ENCODE data around the gene GSG1L.

GSG1L gene

DNA sequence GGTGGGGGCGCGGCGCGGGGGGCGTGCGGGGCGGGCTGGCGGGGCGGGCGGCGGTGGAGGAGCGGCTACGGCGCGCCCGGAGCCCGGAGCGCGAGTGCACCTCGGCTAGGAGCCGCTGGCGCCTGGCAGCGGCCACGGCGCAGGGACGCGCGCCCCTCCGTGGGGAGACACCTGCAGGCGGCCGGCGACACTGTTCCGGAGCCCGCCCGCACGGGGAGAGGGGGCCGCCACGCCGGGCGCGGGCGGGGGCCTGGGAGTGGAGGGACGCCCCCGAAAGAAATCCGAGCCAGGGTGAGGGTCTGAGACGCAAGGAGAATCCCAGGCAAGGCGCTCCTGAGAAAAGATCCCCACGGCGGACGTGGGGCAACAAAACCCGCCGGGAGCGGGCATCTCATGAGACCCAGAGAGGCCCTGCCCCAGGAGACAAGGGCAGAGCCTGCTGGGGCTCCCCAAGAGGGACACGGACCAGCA, at the start of gene GSG1L:
Gene GSG1L, minus strand, starts transcription at position 124 of the 471 bp plus-strand sequence. CDS start 290 bp downstream, outside the sequence.
- no peak for DNase-seq (ENCODE audit: low read depth)

- DNase-seq (ENCODE audit: low read depth), result no peak
These were observed 49.4 kb upstream of the GSG1L start for GRCh38 chr16:28112908-28113307.

- DNase-seq (ENCODE audit: low read depth), result no peak
These were observed 47.5 kb upstream of the GSG1L start for GRCh38 chr16:28110977-28111376.

DNA sequence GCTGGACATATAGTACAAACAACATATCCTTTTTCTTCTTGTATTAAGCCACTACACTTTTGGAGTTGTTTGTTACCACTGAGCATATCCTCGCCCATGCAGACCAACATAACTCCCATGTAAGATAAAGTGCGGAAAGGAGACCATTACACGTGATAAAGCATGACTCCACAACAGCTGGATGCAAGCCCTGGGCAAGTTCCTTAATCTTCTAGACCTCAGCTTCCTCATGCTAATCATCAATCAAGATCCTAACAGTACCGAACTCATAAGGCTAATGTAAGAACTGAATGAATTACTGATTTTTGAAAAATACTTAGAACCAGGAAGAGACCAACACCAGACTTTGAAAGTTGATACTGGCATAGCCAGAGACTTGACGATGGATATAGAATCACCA, 47.0 kb upstream of the GSG1L start:
- no peak for DNase-seq (ENCODE audit: low read depth)

- no peak for DNase-seq (ENCODE audit: low read depth)
These were observed 46.6 kb upstream of the GSG1L start for GRCh38 chr16:28110074-28110473.

- DNase-seq (ENCODE audit: low read depth), result no peak
These were observed 45.2 kb upstream of the GSG1L start for GRCh38 chr16:28108590-28109247.

DNA sequence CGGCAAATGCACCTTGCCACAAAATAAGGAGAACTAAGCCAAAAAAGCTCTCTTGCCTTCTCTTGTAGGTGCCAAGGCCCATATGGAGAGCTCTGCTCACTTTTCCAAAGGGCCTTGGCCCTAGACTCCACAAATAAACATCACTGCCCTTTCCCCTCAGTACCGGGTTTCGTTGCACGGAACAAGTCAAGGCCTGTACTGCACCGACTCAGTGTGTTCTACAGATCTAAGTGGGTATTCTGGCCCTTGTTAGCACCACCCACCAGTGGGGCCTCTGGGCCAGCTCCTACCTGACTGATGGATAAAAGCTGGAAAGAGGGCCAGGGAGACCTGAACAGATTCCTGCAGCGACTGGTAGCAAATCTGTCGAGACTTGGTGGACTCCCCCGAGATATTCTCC, 43.7 kb upstream of the GSG1L start:
- DNase-seq (ENCODE audit: low read depth), result no peak

DNA sequence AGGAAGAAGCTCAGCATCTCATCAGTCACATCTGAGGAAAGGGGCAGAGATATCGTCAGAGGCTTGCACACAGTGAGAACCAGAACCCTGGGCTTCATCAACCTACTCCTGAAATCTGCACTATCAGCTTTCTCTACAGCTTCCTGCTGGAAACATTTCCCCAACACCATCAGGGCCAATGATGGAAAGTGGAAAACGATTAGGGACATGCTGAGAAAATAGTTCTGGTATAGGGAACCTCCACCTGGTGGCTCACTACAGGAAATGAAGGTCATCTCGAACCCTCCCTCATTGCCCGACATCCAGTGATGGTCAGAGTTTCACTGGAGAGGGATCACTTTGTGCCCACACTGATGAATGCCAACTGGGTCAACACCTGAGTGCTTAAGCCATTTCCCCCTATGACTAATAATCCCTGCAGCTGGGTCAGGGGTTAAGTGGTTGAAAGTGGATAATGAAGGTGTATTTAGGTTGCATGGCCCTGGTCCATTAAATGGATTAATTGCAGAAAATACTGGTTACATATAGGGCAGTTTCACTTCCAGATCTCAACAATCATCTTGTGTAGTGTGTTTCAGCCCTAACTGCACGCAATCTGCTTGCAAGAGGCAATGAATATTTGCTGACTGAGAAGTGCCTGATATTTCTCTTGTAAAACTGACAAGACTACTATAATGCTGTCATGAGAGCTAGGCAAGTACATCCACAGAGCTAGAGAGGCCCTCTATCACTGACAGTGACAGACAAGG, 43.1 kb upstream of the GSG1L start:
- no peak for DNase-seq (ENCODE audit: low read depth)

GRCh38 chr16:28105954-28106353, 42.4 kb upstream of the GSG1L start:
- no peak for DNase-seq (ENCODE audit: low read depth)

GRCh38 chr16:28105297-28105696, 41.8 kb upstream of the GSG1L start:
- no peak for DNase-seq (ENCODE audit: low read depth)

- no peak for DNase-seq (ENCODE audit: low read depth)
These were observed 40.9 kb upstream of the GSG1L start for GRCh38 chr16:28104404-28104803.

DNA sequence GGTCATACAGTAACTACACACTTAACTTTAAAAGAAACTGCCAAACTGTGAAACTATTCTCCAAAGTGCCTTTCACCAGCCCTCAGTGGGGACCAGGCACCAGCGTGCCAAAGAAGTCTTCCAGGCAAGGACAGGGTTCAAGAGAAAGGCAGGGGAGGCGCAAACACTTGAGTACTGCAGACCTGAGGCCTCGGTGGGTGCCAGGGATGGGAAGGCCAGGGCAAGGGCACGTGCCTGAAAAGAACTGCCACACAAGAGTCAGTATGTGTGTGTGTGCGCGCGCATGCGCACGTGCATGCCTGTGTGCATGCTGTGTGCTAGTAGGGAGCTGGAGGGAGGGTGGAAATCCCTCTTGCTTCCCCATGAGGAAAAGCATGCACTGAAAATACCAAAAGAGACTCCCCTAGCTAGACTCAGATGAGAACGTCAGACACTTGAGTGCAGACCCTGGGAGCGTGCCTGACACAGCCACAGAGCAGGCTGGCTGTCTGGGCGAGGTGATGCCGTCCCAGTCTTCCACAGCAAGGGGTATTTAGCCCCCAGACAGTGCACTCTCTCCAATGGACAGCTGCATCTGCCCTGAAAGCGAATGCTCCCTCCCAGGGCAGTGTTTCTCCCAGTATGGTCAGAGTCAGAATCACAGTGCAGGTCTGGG, 40.1 kb upstream of the GSG1L start:
- DNase-seq (ENCODE audit: low read depth), result no peak

- no peak for DNase-seq (ENCODE audit: low read depth)
These were observed 38.0 kb upstream of the GSG1L start for GRCh38 chr16:28101533-28101890.

DNA sequence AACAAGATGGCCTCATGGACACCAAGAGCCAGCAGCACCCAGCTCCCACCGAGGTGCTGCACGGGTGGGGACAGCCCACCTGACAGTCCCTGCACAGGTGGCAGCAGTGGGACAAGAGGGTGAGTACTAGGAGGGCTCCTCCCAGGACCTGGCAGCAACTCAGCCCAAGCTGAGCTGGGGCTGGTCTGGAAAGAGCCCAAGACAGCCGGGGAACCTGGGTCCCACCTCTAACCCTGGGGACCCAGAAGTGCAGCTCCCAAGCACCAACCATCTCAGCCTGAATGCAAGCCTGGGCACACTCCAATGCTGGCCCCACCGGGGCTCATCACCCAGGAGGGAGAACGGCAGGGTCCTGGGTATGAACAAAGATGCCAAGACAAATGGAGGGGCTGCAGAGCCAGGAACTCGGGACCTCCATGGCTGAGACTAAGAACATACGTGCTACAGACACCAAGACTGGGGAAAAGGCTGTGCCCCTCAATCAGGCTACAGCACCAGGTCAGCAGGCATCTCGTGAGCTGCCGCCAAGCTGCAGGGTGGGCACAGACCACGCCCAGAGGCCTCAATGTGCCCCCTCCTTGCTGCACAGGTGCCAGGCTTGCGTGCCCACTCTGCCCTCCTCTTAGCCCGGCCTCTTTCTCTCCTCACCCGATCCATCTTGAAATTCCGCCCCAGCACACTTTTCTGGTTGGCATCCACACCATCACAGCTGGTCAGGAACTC, 37.5 kb upstream of the GSG1L start:
- no peak for DNase-seq (ENCODE audit: low read depth)

- no peak for DNase-seq (ENCODE audit: low read depth)
These were observed 35.7 kb upstream of the GSG1L start for GRCh38 chr16:28098959-28099945.

DNA sequence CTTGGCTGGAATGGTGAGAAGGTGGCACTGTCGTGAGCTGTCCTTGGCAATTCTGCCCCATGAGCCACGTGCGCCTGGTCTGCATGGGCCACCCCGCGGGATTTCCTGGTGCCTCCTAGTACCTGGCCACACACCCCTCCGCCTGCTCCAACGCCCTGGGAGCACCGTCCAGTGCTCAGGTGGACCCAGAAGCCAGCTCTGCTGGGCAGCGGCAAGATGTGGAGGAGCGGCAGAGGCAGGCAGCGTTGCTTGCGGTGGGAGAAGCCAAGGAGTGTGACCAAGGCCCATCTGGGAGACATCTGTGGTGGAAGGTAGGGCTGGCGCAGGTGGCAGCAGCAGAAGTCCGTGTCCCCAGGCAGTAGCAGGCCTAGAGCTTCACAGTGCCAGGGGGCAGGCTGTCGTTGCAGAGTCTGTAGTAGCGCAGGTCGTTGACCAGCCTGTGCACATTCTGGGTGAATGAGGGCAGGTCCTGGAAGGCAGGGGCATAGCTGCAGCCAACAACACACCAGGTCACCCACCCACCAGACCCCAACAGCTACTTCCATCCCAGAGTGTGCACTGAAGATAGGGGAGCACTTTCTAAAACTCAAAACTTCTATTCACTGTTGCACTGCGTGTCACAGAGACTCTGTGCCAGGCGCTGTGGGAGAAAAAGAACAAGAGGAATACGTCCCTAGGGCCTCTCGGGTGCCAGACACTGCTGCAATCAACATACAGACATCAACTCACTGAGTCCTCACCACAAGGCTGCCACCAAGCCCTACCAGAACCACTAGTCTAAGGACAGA, 34.9 kb upstream of the GSG1L start:
- no peak for DNase-seq (ENCODE audit: low read depth)

- no peak for DNase-seq (ENCODE audit: low read depth)
These were observed 33.7 kb upstream of the GSG1L start for GRCh38 chr16:28096983-28097899.

DNA sequence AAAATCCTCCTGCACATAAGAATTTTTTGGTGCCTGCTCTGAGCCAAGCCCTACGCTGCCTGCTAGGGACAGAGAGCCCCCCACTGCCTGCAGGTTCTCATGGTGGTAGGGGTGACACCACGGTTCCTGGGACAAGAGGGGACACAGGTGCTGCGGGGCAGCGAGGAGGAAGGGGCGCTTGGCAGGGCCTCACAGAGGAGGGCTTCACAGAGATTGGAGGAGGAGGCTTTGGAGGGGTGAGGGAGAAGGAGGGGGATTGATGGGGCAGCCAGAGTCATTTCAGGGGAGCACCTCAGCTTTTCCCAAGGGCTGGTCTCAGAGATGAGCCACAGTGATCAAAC, 29.8 kb upstream of the GSG1L start:
- no peak for DNase-seq (ENCODE audit: low read depth)

- no peak for DNase-seq (ENCODE audit: low read depth)
These were observed 29.3 kb upstream of the GSG1L start for GRCh38 chr16:28092721-28093384.

Data from HS-27A (cell line).